ENCODE measurements around the gene RUFY3. TPM values are rescaled to one million over a fixed set of nuclear protein-coding genes. Genes with fewer than 3 reads are reported as not detected.

Gene RUFY3
- total and polyA plus RNA-seq, 9 of the 15 experiments (the other 6 are each of a cell fraction or from before 2014, with no cell fraction given): 4.2 to 31.1 (median 21.5) TPM

- H3K4me1 ChIP-seq (replicated peaks in 1 of 2; ENCODE audit: control insufficient read depth in 2 of 2, insufficient read depth in 2 of 2, low read length in 2 of 2): peaks cover 0 to 10% of the 10 kb centered on the region in 2 experiments; a peak in 2 of 5 replicates
- no peak overlapping the region for H3K9ac ChIP-seq (ENCODE audit: insufficient read depth in 1 of 2, low read depth in 2 of 2, low read length in 2 of 2)
- intact Hi-C loops (cut with micrococcal nuclease) (no loop called here), in situ Hi-C loops (cut with MboI) (no loop called here)
- CTCF ChIA-PET (ENCODE audit: low intra/inter-chr PET ratio): no interaction called here
- TF ChIP-seq ZBED1 (IDR thresholded peaks at IDR 0.05) (no peak), SREBF2 (CRISPR knock-in tag; IDR thresholded peaks at IDR 0.05) (no peak), MEF2D (tag; conservative IDR thresholded peaks at IDR 0.05; ENCODE audit: low read depth) (no peak), SRF (CRISPR knock-in tag; IDR thresholded peaks at IDR 0.05) (no peak), POLR2AphosphoS5 (IDR thresholded peaks at IDR 0.05; ENCODE audit: control insufficient read depth, insufficient read depth, low read depth, low read length) (no peak), U2AF2 (optimal IDR thresholded peaks at IDR 0.05; ENCODE audit: low read depth, low read length) (no peak), ZNF41 (CRISPR knock-in tag; conservative IDR thresholded peaks at IDR 0.05) (no peak), KDM1A (IDR thresholded peaks at IDR 0.05) (no peak)
- TF ChIP-seq, protein P1, sequence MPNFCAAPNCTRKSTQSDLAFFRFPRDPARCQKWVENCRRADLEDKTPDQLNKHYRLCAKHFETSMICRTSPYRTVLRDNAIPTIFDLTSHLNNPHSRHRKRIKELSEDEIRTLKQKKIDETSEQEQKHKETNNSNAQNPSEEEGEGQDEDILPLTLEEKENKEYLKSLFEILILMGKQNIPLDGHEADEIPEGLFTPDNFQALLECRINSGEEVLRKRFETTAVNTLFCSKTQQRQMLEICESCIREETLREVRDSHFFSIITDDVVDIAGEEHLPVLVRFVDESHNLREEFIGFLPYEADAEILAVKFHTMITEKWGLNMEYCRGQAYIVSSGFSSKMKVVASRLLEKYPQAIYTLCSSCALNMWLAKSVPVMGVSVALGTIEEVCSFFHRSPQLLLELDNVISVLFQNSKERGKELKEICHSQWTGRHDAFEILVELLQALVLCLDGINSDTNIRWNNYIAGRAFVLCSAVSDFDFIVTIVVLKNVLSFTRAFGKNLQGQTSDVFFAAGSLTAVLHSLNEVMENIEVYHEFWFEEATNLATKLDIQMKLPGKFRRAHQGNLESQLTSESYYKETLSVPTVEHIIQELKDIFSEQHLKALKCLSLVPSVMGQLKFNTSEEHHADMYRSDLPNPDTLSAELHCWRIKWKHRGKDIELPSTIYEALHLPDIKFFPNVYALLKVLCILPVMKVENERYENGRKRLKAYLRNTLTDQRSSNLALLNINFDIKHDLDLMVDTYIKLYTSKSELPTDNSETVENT (CRISPR knock-in tag; IDR thresholded peaks at IDR 0.05): no peak
- TF ChIP-seq, protein P2, sequence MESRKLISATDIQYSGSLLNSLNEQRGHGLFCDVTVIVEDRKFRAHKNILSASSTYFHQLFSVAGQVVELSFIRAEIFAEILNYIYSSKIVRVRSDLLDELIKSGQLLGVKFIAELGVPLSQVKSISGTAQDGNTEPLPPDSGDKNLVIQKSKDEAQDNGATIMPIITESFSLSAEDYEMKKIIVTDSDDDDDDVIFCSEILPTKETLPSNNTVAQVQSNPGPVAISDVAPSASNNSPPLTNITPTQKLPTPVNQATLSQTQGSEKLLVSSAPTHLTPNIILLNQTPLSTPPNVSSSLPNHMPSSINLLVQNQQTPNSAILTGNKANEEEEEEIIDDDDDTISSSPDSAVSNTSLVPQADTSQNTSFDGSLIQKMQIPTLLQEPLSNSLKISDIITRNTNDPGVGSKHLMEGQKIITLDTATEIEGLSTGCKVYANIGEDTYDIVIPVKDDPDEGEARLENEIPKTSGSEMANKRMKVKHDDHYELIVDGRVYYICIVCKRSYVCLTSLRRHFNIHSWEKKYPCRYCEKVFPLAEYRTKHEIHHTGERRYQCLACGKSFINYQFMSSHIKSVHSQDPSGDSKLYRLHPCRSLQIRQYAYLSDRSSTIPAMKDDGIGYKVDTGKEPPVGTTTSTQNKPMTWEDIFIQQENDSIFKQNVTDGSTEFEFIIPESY (CRISPR knock-in tag; IDR thresholded peaks at IDR 0.05): no peak
- H3K4me2 ChIP-seq (ENCODE audit: insufficient read depth, low read length): no peak overlapping the region
- FAIRE-seq (no peak), ATAC-seq (no peak), DNase-seq (ENCODE audit: extremely low read depth in 1 of 4, low spot score in 3 of 4) (no peak)
- WGBS (ENCODE audit: insufficient coverage, low coverage, missing lambda C conversion rate): 40% methylated on average over 2 of the region's 2 CpGs
- no TSS peak for BruUV-seq (replicated peaks)
- H3K4me3 ChIP-seq: no peak overlapping the region
- no peak overlapping the region for H2AFZ ChIP-seq (ENCODE audit: low read depth, low read length)
- no peaks in the 10 kb centered on the region for H4K20me1 ChIP-seq (replicated peaks; ENCODE audit: control insufficient read depth, insufficient read depth, low read length)
- no peak overlapping the region for H3K27ac ChIP-seq (ENCODE audit: extremely low read depth, low read depth, low read length)
- H3K36me3 ChIP-seq (ENCODE audit: control insufficient read depth, insufficient read depth, low read length): no peaks in the 10 kb centered on the region
- POLR2A ChIA-PET: interaction anchor here (1.2 kb wide), 1 partner anchor 9 kb away, joined by 4 read pairs; no protein-coding TSS in a partner anchor
- no peaks in the 10 kb centered on the region for H3K9me3 ChIP-seq (replicated peaks; ENCODE audit: control insufficient read depth, insufficient read depth, low read depth, low read length)
- no peaks in the 10 kb centered on the region for H3K9me1 ChIP-seq (ENCODE audit: control insufficient read depth, insufficient read depth, low read length)
- no peaks in the 10 kb centered on the region for H3K79me2 ChIP-seq (ENCODE audit: control insufficient read depth, insufficient read depth, low read length)
- H3K27me3 ChIP-seq (ENCODE audit: control insufficient read depth in 2 of 2, insufficient read depth in 2 of 2, low read length in 2 of 2): no peaks in the 10 kb centered on the region
Observed at GRCh38 chr4:70737409-70737808, 15.6 kb downstream of the RUFY3 start.

All from K562 (cell line).